A549 treated with CpdA at 1 μM for 4 hours (cell line): ENCODE results near the gene FKBP9. TPM values are rescaled to one million over a fixed set of nuclear protein-coding genes. Genes with fewer than 3 reads are reported as not detected.

ENCODE experiments used
- total RNA-seq: library from RNA; stranded (reverse); fragments of 200-300 nt; extraction: Qiagen RNA extraction; gene quantifications from 5 replicates; pipeline ENCODE4 v1.2.3, GENCODE V29; 2022; ENCODE audit warnings: low read depth

The FKBP9 gene
- 73.8 to 142 TPM (median 84.9 TPM) in 5 replicates for total RNA-seq

GRCh38 chr7:32957326-32958045, at the start of gene FKBP9:
Gene FKBP9, plus strand, starts transcription at chr7:32957440. Its CDS starts 134 bp downstream, at chr7:32957574.

Other genes with a start within 250 kb of the FKBP9 start
- gene KBTBD2, start 65.7 kb upstream of the FKBP9 start, total RNA-seq: 24.6 to 29.1 TPM (median 25.5 TPM) in 5 replicates
- 35.8 to 51.8 TPM (median 37.3 TPM) in 5 replicates for gene NT5C3A, start 105.3 kb downstream of the FKBP9 start, total RNA-seq
- 32.3 to 37.8 TPM (median 36.4 TPM) in 5 replicates for gene RP9, start 152.0 kb downstream of the FKBP9 start, total RNA-seq
- 2.8 to 3.8 TPM (median 3.4 TPM) in 5 replicates for gene BBS9, start 172.1 kb downstream of the FKBP9 start, total RNA-seq